Epithelial cell of proximal tubule (primary cell): Measurements from ENCODE around the gene ZNF439. TPM values are rescaled to one million over a fixed set of nuclear protein-coding genes. Genes with fewer than 3 reads are reported as not detected.
"Not testable (repeated sequence)": the region's sequence is repeated elsewhere in the genome, so short reads cannot be mapped to it uniquely, and the experiment has no call there.

ENCODE experiments used
- DNase-seq: peaks from one replicate; pipeline ENCODE4 v3.0.0-alpha.2; 2011; ENCODE audit warnings: low read depth
- H3K4me3 ChIP-seq: 2 replicates; pipeline ENCODE4 v1.5.1; 2011; ENCODE audit warnings: low read depth, mild to moderate bottlenecking, low read length
- total RNA-seq: library from RNA; depleted of rRNA; stranded (reverse); fragments of >200 nt; gene quantifications from 2 replicates; pipeline ENCODE4 v1.2.3, GENCODE V29; 2015
- TF ChIP-seq, protein P1 (sequence below): conservative IDR thresholded peaks from 2 replicates; pipeline ENCODE4 v1.5.1; 2012; ENCODE audit warnings: low read depth, mild to moderate bottlenecking, low read length

Gene ZNF439
- total RNA-seq, 1 donor from 2014 or later: 2.4 TPM

DNA sequence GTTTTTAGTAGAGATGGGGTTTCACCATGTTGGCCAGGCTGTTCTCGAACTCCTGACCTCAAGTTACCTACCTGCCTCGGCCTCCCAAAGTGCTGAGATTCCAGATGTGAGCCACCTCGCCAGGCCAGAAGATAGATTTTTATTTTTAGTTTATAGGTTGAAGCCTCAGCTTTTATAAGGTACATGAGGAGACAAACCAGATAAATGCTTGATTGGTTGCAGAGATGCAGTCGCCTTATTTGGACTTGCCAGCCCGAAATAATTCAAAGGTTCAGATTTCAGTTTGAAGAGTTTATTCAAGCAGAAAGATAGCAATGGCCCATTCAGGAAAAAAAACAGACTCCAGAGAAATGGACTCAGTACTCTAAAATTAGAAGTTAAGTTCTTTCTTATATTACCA, 42.1 kb downstream of the ZNF439 start:
- no peak for DNase-seq
- TF ChIP-seq, protein P1, sequence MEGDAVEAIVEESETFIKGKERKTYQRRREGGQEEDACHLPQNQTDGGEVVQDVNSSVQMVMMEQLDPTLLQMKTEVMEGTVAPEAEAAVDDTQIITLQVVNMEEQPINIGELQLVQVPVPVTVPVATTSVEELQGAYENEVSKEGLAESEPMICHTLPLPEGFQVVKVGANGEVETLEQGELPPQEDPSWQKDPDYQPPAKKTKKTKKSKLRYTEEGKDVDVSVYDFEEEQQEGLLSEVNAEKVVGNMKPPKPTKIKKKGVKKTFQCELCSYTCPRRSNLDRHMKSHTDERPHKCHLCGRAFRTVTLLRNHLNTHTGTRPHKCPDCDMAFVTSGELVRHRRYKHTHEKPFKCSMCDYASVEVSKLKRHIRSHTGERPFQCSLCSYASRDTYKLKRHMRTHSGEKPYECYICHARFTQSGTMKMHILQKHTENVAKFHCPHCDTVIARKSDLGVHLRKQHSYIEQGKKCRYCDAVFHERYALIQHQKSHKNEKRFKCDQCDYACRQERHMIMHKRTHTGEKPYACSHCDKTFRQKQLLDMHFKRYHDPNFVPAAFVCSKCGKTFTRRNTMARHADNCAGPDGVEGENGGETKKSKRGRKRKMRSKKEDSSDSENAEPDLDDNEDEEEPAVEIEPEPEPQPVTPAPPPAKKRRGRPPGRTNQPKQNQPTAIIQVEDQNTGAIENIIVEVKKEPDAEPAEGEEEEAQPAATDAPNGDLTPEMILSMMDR: no peak
- H3K4me3 ChIP-seq: no peak overlapping the region

DNA sequence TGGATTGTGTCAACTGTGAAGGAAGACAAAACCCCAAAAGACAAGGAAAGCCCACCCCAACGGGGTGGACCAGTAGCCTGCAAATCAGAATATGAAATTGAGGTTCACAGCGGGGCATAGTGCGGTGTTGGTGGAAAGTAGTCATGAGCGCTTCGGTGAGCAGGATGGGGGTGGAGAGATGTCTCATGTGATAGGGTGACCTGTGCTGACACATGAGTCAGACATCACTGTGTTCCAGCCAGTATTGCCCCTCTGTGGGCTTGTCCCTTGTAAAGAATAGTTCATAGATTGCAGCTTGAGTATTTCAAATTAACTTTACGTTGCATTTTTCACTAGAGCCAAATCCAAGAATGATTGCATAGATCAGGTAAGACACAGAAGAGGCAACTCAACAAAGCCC, 46.3 kb downstream of the ZNF439 start:
- no peak overlapping the region for H3K4me3 ChIP-seq
- TF ChIP-seq, protein P1: no peak
- DNase-seq: no peak

GRCh38 chr19:11902228-11902627, 53.7 kb downstream of the ZNF439 start:
- TF ChIP-seq, protein P1: no peak

DNA sequence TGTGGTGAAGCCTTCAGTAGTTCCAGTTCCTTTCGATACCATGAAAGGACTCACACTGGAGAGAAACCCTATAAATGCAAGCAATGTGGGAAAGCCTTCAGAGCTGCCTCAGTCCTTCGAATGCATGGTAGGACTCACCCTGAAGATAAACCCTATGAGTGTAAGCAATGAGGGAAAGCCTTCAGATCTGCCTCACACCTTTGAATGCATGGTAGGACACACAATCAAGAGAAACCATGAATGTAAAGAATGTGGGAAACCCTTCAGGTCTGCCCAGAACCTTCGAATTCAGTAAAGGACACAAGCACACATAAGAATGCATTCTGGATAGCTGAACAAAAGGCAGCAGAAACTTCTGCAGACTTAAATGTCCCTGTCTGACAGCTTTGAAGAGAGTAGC, 57.4 kb downstream of the ZNF439 start:
- TF ChIP-seq, protein P1: no peak
- DNase-seq: no peak
- H3K4me3 ChIP-seq: no peak overlapping the region

More at GRCh38 chr19:11902228-11902627, 53.7 kb downstream of the ZNF439 start:
- DNase-seq: no peak
- H3K4me3 ChIP-seq: no peak overlapping the region

DNA sequence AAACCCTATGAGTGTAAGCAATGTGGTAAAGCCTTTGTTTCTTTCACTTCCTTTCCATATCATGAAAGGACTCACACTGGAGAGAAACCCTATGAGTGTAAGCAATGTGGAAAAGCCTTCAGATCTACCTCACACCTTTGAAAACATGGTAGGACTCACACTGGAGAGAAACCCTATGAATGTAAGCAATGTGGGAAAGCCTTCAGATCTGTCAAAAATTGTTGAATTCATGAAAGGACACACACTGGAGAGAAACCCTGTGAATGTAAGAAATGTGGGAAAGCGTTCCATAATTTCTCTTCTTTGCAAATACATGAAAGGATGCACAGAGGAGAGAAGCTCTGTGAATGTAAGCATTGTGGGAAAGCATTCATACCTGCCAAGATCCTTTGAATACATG, 63.4 kb downstream of the ZNF439 start:
- not testable (repeated sequence) for H3K4me3 ChIP-seq, DNase-seq

DNA sequence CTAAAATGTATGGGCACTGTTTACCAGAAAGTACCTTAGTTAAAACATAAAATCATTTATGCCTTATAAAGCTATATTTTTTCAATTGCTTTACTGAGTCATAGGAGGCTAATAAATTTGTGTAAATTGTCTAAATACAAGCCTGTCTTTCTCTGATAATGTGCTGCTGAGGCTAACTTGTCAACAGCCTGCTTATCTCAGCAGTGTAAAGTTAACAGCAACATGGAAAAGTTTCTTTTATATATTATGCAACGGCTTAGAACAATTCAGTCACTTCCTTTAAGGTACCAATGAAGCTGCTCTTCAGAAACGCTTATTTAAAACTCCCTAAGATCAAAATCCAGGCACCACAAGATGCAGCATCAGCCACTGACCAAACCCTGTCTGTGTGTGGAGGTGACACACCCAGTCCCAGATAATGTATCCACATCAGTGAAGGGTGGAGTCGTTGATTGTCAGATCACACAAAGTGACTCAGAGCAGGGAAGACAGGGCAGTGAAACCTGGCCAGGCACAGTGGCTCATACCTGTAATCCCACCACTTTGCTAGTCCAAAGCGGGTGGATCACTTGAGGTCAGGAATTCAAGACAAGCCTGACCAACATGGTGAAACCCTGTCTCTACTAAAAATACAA, 66.0 kb downstream of the ZNF439 start:
- not testable (repeated sequence) for DNase-seq

More for the DNA sequence above, 66.0 kb downstream of the ZNF439 start:
- H3K4me3 ChIP-seq: not testable (repeated sequence)

Other genes with a start within 250 kb of the ZNF439 start
- 6.5 and 7.4 TPM in 2 replicates for gene ZNF823, start 109.8 kb upstream of the ZNF439 start, total RNA-seq
- 1.2 and 2.0 TPM in 2 replicates for gene ZNF441, start 81.7 kb upstream of the ZNF439 start, total RNA-seq
- 0.17 and 0.29 TPM in 2 replicates for gene ZNF491, start 50.2 kb upstream of the ZNF439 start, total RNA-seq
- gene ZNF440, start 34.5 kb upstream of the ZNF439 start, total RNA-seq: 2.7 and 2.9 TPM in 2 replicates
- 11.0 and 15.0 TPM in 2 replicates for gene ZNF69, start 39.1 kb downstream of the ZNF439 start, total RNA-seq
- gene ZNF700, start 76.4 kb downstream of the ZNF439 start, total RNA-seq: 4.4 and 7.9 TPM in 2 replicates
- gene ZNF763, start 116.3 kb downstream of the ZNF439 start, total RNA-seq: 0.58 and 1.7 TPM in 2 replicates
- 1.3 and 1.4 TPM in 2 replicates for gene ZNF433, start 187.0 kb downstream of the ZNF439 start, total RNA-seq
- gene ZNF878, start 204.2 kb downstream of the ZNF439 start, total RNA-seq: 0.72 TPM in 1 of 2 replicates, not detected in the other
- gene ZNF844, start 216.0 kb downstream of the ZNF439 start, total RNA-seq: 0.86 and 0.94 TPM in 2 replicates